Panc1 (cell line): ENCODE measurements around the gene BRAP. TPM values are rescaled to one million over a fixed set of nuclear protein-coding genes. Genes with fewer than 3 reads are reported as not detected.

Experiments used
- ATAC-seq: fragments of 200-7000 bp; cut with Tn5 transposase; 2 replicates; pipeline ENCODE4 v1.9.1; 2020; ENCODE audit warnings: mild to moderate bottlenecking, moderate library complexity
- BruUV-seq: library from RNA; stranded (reverse); fragments of 400-500 nt; replicated peaks from 2 replicates; lab custom pipeline; 2021; lab: Mats Ljungman, UMichigan
- CTCF ChIA-PET: fragments of 300-600 bp; sonication (Branson Sonifier 250); formaldehyde crosslinking; loops from one replicate; lab custom pipeline; 2022; ENCODE audit warnings: antibody characterized with exemption; lab: Charles Lee
- POLR2A ChIA-PET: fragments of 300-600 bp; sonication (Branson Sonifier 250); formaldehyde crosslinking; loops from one replicate; lab custom pipeline; 2022; ENCODE audit warnings: antibody characterized with exemption; lab: Charles Lee
- DNase-seq: peaks from one replicate; pipeline ENCODE4 v3.0.0-alpha.2; 2010; ENCODE audit warnings: low read depth, low spot score
- H3K27ac ChIP-seq: 2 replicates; pipeline ENCODE4 v1.5.1; 2011; ENCODE audit warnings: mild to moderate bottlenecking, low read length, inconsistent platforms
- H3K27me3 ChIP-seq: fragments of 200-500 bp; sonication (Bioruptor generic); 2 replicates; pipeline ENCODE4 v1.6.0; 2014; ENCODE audit warnings: low read length, inconsistent platforms; ENCODE audit not compliant: control insufficient read depth, insufficient read depth
- H3K36me3 ChIP-seq: fragments of 200-500 bp; sonication (Bioruptor generic); 2 replicates; pipeline ENCODE4 v1.5.1; 2014; ENCODE audit warnings: inconsistent platforms, mild to moderate bottlenecking, low read length, moderate library complexity; ENCODE audit not compliant: control insufficient read depth, insufficient read depth
- H3K4me1 ChIP-seq: 2 replicates; pipeline ENCODE4 v1.5.1; 2011; ENCODE audit warnings: inconsistent platforms, mild to moderate bottlenecking, low read length, moderate library complexity; ENCODE audit not compliant: control insufficient read depth, insufficient read depth
- H3K4me3 ChIP-seq, 2 experiments: 2 replicates each; pipeline ENCODE4 v1.5.1; 2011 to 2012; ENCODE audit warnings: low read depth in 2 of 2, low read length in 2 of 2, mild to moderate bottlenecking in 2 of 2, inconsistent platforms in 1 of 2, moderate library complexity in 1 of 2
- H3K9me3 ChIP-seq: fragments of 200-500 bp; sonication (Bioruptor generic); 2 replicates; pipeline ENCODE4 v1.5.1; 2014; ENCODE audit warnings: low read depth, mild to moderate bottlenecking, inconsistent platforms, low read length, moderate library complexity; ENCODE audit not compliant: control insufficient read depth, insufficient read depth
- CTCF ChIP-seq: fragments of 450-650 bp; IDR thresholded peaks from 2 replicates; pipeline ENCODE4 v1.5.1; 2017; ENCODE audit warnings: mild to moderate bottlenecking
- POLR2AphosphoS5 ChIP-seq: IDR thresholded peaks from 2 replicates; pipeline ENCODE4 v1.6.1; 2012; ENCODE audit warnings: mild to moderate bottlenecking, low read depth, low read length, moderate library complexity
- REST ChIP-seq, 2 experiments: IDR thresholded peaks; 2 replicates each; pipeline ENCODE4 v1.6.1; 2011 to 2012; ENCODE audit warnings: low read depth in 2 of 2, control low read depth in 1 of 2, low read length in 1 of 2, mild to moderate bottlenecking in 1 of 2, moderate library complexity in 1 of 2; ENCODE audit not compliant: insufficient read depth in 1 of 2
- SIN3A ChIP-seq: IDR thresholded peaks from 2 replicates; pipeline ENCODE4 v1.6.1; 2012; ENCODE audit warnings: low read depth, mild to moderate bottlenecking, low read length, moderate library complexity, borderline replicate concordance; ENCODE audit not compliant: insufficient read depth
- TCF7L2 ChIP-seq: IDR thresholded peaks from 2 replicates; pipeline ENCODE4 v1.6.1; 2011; ENCODE audit warnings: mild to moderate bottlenecking, low read depth, low read length, inconsistent platforms
- in situ Hi-C: cut with HindIII; loops from 2 replicates; pipeline ENCODE4 v1.10.0; 2016; ENCODE audit warnings: low sequenced_read_pairs, low pct_unique_long_range_greater_than_20kb
- intact Hi-C: fragments of 100-400 bp; cut with micrococcal nuclease; formaldehyde crosslinking; loops from one replicate; pipeline ENCODE4 v1.10.0; 2022; ENCODE audit not compliant: unreplicated experiment
- total RNA-seq: library from RNA; stranded (reverse); gene quantifications from one replicate; pipeline ENCODE4 v1.2.1, GENCODE V29; 2021; ENCODE audit not compliant: unreplicated experiment

Gene BRAP
- total RNA-seq, 1 experiment from 2014 or later = 19.6 TPM

DNA sequence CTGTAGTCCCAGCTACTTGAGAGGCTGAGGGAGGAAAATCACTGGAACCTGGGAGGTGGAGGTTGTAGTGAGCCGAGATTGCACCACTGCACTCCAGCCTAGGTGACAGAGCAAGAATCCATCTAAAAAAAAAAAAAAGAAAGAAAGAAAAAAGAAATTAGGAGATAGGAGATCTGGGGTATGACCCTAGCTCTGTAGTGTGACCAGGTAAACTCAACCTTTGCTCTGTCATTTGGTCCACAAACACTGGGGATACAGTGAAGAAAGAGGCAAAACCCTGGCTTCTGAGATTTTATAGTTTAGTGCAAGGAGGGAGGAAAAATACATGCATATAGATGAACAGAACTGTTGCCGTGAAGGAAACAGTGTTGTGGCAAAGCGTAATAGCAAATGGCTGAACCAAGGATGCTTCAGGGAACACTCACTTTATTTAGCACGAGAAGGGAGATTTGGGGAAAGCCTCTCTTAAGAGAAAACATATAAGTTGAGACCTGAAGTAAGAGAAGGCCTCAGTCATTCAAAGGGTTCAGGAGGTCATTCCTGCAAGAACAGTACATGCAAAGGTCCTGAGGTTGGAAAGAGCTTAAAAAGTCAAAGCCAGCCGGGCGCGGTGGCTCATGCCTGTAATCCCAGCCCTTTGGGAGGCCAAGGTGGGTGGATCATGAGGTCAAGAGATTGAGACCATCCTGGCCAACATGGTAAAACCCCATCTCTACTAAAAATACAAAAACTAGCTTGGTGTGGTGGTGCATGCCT, 57.1 kb downstream of the BRAP start:
- CTCF ChIA-PET = no interaction called here
- no peak for TF ChIP-seq SIN3A
- no peak for TF ChIP-seq TCF7L2
- TF ChIP-seq POLR2AphosphoS5 = no peak
- TF ChIP-seq CTCF = no peak
- TF ChIP-seq REST (IDR thresholded peaks at IDR 0.05; ENCODE audit: insufficient read depth in 1 of 2, low read depth in 2 of 2, low read length in 1 of 2) = no peak
- intact Hi-C loops = no loop called here
- in situ Hi-C loops = no loop called here
- Histone ChIP-seq H3K36me3 (no peaks in the 10 kb centered on the region), H3K4me1 (no peaks in the 10 kb centered on the region), H3K9me3 (no peaks in the 10 kb centered on the region), H3K27me3 (no peaks in the 10 kb centered on the region), H3K27ac (no peak overlapping the region), H3K4me3 (no peak overlapping the region)
- DNase-seq (no peak), ATAC-seq (no peak)
- no TSS peak for BruUV-seq
- POLR2A ChIA-PET = interaction anchor here (0.6 kb wide), 1 partner anchor 15 kb away, joined by 3 read pairs; no protein-coding TSS in a partner anchor

DNA sequence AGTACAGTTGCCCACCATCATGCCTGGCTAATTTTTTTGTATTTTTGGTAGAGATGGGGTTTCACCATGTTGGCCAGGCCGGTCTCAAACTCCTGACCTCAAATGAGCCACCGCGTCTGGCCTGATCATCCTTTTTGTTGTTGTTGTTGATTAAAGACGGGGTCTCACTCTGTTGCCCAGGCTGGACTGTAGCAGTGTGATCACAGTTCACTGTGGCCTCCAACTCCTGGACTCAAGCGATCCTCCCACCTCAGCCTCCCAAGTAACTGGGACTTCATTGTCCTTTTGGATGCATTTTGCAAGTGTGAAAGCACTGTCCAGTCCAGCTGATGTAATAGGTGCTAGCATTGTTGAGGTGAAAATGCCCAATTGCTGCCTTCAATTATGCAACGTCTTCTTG, 59.5 kb downstream of the BRAP start:
- TF ChIP-seq TCF7L2 (no peak), REST (IDR thresholded peaks at IDR 0.05; ENCODE audit: insufficient read depth in 1 of 2, low read depth in 2 of 2, low read length in 1 of 2) (no peak), CTCF (no peak), POLR2AphosphoS5 (no peak), SIN3A (no peak)
- CTCF ChIA-PET = no interaction called here

More for the DNA sequence above, 59.5 kb downstream of the BRAP start:
- no TSS peak for BruUV-seq
- in situ Hi-C loops (no loop called here), intact Hi-C loops (no loop called here)
- H3K27me3 ChIP-seq = no peaks in the 10 kb centered on the region
- POLR2A ChIA-PET = no interaction called here
- H3K9me3 ChIP-seq = no peaks in the 10 kb centered on the region
- H3K4me3 ChIP-seq = no peak overlapping the region
- H3K27ac ChIP-seq = no peak overlapping the region
- ATAC-seq (no peak), DNase-seq (no peak)
- no peaks in the 10 kb centered on the region for H3K36me3 ChIP-seq
- no peaks in the 10 kb centered on the region for H3K4me1 ChIP-seq
